Gastrocnemius medialis (tissue), 4 donors: ENCODE measurements around the gene KMT2A. TPM values are rescaled to one million over a fixed set of nuclear protein-coding genes. Genes with fewer than 3 reads are reported as not detected.
"Not testable (repeated sequence)": the region's sequence is repeated elsewhere in the genome, so short reads cannot be mapped to it uniquely, and the experiment has no call there.

ENCODE experiments used
- ATAC-seq, 2 donors: fragments of 150-250 bp; one replicate each; pipeline ENCODE4 v1.9.1; 2016
- DNase-seq, 2 donors: peaks; one replicate each; pipeline ENCODE4 v3.0.0-alpha.2; 2019
- H3K27ac ChIP-seq, 4 donors: fragments of 200-600 bp; sonication (generic); 1 replicate in 1 of 4; 2 replicates in 3 of 4; pipeline ENCODE4 v1.5.1; 2016 to 2018; ENCODE audit warnings: mild to moderate bottlenecking in 2 of 4, moderate library complexity in 1 of 4
- H3K27me3 ChIP-seq, 3 donors: fragments of 200-600 bp; sonication (generic) in 2 of 3; 1 replicate in 1 of 3; 2 replicates in 2 of 3; pipeline versions ENCODE4 v1.5.1 to v1.6.0; 2016 to 2019; ENCODE audit warnings: mild to moderate bottlenecking in 1 of 3, moderate library complexity in 1 of 3
- H3K36me3 ChIP-seq, 2 donors: fragments of 200-600 bp; sonication (generic) in 1 of 2; one replicate each; pipeline ENCODE4 v1.5.1; 2017 to 2018
- H3K4me1 ChIP-seq, 2 donors: fragments of 200-600 bp; sonication (generic) in 1 of 2; one replicate each; pipeline ENCODE4 v1.5.1; 2016 to 2017; ENCODE audit warnings: mild to moderate bottlenecking in 2 of 2
- H3K4me3 ChIP-seq, 4 donors: fragments of 200-600 bp; sonication (generic) in 3 of 4; 1 replicate in 1 of 4; 2 replicates in 3 of 4; pipeline ENCODE4 v1.5.1; 2016 to 2019; ENCODE audit warnings: mild to moderate bottlenecking in 2 of 4
- H3K9me3 ChIP-seq, 3 donors: fragments of 200-600 bp; sonication (generic) in 2 of 3; 1 replicate in 1 of 3; 2 replicates in 2 of 3; pipeline ENCODE4 v1.5.1; 2016 to 2019
- POLR2A ChIP-seq, 2 donors: fragments of 450-650 bp; IDR thresholded peaks; one replicate each; pipeline ENCODE4 v1.6.1; 2017; ENCODE audit warnings: antibody characterized with exemption in 2 of 2, mild to moderate bottlenecking in 2 of 2, moderate library complexity in 2 of 2
- in situ Hi-C, 4 donors: fragments of 200-750 bp; cut with MboI; loops; one replicate each; pipeline versions ENCODE4 v1.15.0 to v1.8.0; 2017; ENCODE audit warnings: low sequenced_read_pairs in 4 of 4
- intact Hi-C: fragments of 100-400 bp; cut with DNase I; formaldehyde crosslinking; loops from one replicate; pipeline ENCODE4 v1.15.1; 2023; ENCODE audit warnings: low total_unique reads
- total RNA-seq, 4 donors: library from RNA; depleted of rRNA; stranded (reverse); fragments of >200 nt; gene quantifications; one replicate each; pipeline versions ENCODE4 v1.1.0 to v1.2.3, GENCODE V29; 2016
- TF ChIP-seq, protein P1 (sequence below), 5 experiments: fragments of 450-650 bp in 3 of 5; fragments of 200-600 bp in 2 of 5; sonication (generic) in 2 of 5; IDR thresholded peaks in 4 of 5; conservative IDR thresholded peaks in 1 of 5; 1 replicate in 4 of 5; 2 replicates in 1 of 5; pipeline ENCODE4 v1.5.1; 2016 to 2019; ENCODE audit warnings: antibody characterized with exemption in 5 of 5, mild to moderate bottlenecking in 3 of 5, moderate library complexity in 3 of 5

The KMT2A gene
- total RNA-seq, 4 donors from 2014 or later, result 24.3 to 55.6 (median 27.9) TPM

DNA sequence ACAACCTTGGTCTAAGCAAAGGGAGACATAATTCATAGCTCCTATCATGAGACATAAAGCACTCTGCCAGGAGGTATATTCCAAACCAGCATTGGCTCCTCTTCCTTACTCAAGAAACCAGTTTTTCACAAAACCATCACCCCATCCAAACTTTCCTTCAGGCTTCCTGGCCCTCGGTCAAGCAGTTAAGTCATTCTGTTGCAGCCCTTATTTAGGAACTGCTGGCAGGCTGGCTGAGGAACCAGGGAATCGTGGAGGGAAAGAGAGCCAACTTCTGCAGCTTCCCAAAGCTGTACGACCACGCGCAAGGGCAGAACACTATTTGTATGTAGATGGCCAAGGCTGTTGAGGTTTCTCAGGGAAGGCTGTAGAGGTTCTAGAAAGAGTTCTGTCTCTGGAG, 128.8 kb downstream of the KMT2A start:
- in situ Hi-C loops, result no loop called here
- intact Hi-C loops, result loop anchor here (5.0 to 10.0 kb wide), 4 partner anchors 33 to 420 kb away; partner anchors contain the start of genes ATP5MG and TMEM25
- Histone ChIP-seq H3K9me3 (no peaks in the 10 kb centered on the region), H3K4me3 (peak overlapping the region; percentile 72 to 86 (median 78)), H3K4me1 (peaks cover 7% of the 10 kb centered on the region in 2 donors), H3K36me3 (peaks cover 0 to under 1% of the 10 kb centered on the region in 2 donors), H3K27ac (peak overlapping the region; percentile 38 to 85 (median 82)), H3K27me3 (no peaks in the 10 kb centered on the region)
- no peak for ATAC-seq
- no peak for DNase-seq
- no peak for TF ChIP-seq POLR2A (IDR thresholded peaks at IDR 0.05)
- TF ChIP-seq, protein P1, sequence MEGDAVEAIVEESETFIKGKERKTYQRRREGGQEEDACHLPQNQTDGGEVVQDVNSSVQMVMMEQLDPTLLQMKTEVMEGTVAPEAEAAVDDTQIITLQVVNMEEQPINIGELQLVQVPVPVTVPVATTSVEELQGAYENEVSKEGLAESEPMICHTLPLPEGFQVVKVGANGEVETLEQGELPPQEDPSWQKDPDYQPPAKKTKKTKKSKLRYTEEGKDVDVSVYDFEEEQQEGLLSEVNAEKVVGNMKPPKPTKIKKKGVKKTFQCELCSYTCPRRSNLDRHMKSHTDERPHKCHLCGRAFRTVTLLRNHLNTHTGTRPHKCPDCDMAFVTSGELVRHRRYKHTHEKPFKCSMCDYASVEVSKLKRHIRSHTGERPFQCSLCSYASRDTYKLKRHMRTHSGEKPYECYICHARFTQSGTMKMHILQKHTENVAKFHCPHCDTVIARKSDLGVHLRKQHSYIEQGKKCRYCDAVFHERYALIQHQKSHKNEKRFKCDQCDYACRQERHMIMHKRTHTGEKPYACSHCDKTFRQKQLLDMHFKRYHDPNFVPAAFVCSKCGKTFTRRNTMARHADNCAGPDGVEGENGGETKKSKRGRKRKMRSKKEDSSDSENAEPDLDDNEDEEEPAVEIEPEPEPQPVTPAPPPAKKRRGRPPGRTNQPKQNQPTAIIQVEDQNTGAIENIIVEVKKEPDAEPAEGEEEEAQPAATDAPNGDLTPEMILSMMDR (IDR thresholded peaks at IDR 0.05 in 4 of 5, conservative IDR thresholded peaks at IDR 0.05 in 1 of 5), result no peak

DNA sequence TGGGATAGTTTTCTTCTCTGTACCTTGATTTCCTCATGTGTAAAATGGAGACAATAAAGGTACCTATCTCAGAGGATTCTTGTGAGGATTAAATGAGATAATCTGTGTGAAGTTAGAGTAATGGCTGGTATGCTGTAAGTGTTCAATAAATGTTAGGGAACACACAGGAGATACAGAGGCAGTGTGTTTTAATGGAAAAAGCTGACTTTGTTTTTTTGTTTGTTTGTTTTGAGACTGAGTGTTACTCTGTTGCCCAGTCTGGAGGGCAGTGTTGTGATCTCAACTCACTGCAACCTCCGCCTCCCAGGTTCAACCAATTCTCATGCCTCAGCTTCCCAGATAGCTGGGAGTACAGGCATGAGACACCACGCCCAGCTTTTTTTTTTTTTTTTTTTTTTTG, 133.4 kb downstream of the KMT2A start:
- no peak for TF ChIP-seq POLR2A (IDR thresholded peaks at IDR 0.05)
- H3K27me3 ChIP-seq, result no peaks in the 10 kb centered on the region
- DNase-seq (no peak), ATAC-seq (no peak)
- intact Hi-C loops, result loop anchor here (5.0 to 10.0 kb wide), 4 partner anchors 37 to 425 kb away; partner anchors contain the start of genes ATP5MG and TMEM25
- no peaks in the 10 kb centered on the region for H3K36me3 ChIP-seq
- H3K4me1 ChIP-seq, result peaks cover 17 to 24% of the 10 kb centered on the region in 2 donors
- no peaks in the 10 kb centered on the region for H3K9me3 ChIP-seq
- in situ Hi-C loops, result no loop called here
- no peak overlapping the region for H3K4me3 ChIP-seq
- no peak overlapping the region for H3K27ac ChIP-seq

DNA sequence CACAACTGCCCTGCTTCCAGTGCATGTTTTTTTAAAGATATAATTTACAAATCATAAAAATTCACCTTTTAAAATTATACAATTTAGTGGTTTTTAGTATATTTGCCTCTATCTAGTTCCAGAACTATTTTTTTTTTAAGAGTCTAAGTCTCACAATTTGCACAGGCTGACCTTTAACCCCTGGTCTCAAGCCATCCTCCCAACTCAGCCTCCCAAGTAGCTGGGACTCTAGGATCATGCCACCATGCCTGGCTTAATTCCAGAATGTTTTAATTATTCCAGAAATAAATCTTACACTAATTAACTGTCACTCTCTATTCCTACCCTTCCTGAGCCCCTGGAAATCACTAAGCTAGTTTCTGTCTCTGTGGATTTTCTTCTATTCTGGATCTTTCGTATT, 134.5 kb downstream of the KMT2A start:
- in situ Hi-C loops, result no loop called here
- TF ChIP-seq, protein P1 (IDR thresholded peaks at IDR 0.05 in 4 of 5, conservative IDR thresholded peaks at IDR 0.05 in 1 of 5), result no peak
- no peak for TF ChIP-seq POLR2A (IDR thresholded peaks at IDR 0.05)

DNA sequence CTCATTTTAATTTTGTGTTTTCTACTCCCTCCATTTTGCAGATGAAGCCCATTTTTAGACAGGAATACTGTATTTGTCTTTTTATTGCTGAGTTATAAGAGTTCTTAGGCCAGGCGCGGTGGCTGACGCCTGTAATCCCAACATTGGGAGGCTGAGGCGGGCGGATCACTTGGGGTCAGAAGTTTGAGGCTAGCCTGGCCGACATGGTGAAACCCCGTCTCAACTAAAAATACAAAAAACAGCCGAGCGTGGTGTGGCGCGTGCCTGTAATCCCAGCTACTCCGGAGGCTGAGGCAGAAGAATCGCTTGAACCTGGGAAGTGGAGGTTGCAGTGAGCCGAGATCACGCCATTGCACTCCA, 135.4 kb downstream of the KMT2A start:
- H3K9me3 ChIP-seq, in situ Hi-C loops, H3K27me3 ChIP-seq, H3K36me3 ChIP-seq, intact Hi-C loops: not testable (repeated sequence)
- Histone ChIP-seq H3K4me3 (peak overlapping the region; percentile 79 to 99 (median 99)), H3K4me1 (peaks cover 25 to 37% of the 10 kb centered on the region in 2 donors), H3K27ac (peak overlapping the region; percentile 90 to 99 (median 99))
- DNase-seq, result peak in 1 of 2 donors; percentile 25
- ATAC-seq, result peak in 1 of 2 donors; percentile 26

More for the DNA sequence above, 134.5 kb downstream of the KMT2A start:
- no peaks in the 10 kb centered on the region for H3K27me3 ChIP-seq
- DNase-seq (no peak), ATAC-seq (no peak)
- H3K4me3 ChIP-seq, result no peak overlapping the region
- peak overlapping the region in 1 of 4 donors; percentile 99 for H3K27ac ChIP-seq
- H3K4me1 ChIP-seq, result peaks cover 21 to 29% of the 10 kb centered on the region in 2 donors
- intact Hi-C loops, result no loop called here
- H3K36me3 ChIP-seq, result no peaks in the 10 kb centered on the region
- no peaks in the 10 kb centered on the region for H3K9me3 ChIP-seq

DNA sequence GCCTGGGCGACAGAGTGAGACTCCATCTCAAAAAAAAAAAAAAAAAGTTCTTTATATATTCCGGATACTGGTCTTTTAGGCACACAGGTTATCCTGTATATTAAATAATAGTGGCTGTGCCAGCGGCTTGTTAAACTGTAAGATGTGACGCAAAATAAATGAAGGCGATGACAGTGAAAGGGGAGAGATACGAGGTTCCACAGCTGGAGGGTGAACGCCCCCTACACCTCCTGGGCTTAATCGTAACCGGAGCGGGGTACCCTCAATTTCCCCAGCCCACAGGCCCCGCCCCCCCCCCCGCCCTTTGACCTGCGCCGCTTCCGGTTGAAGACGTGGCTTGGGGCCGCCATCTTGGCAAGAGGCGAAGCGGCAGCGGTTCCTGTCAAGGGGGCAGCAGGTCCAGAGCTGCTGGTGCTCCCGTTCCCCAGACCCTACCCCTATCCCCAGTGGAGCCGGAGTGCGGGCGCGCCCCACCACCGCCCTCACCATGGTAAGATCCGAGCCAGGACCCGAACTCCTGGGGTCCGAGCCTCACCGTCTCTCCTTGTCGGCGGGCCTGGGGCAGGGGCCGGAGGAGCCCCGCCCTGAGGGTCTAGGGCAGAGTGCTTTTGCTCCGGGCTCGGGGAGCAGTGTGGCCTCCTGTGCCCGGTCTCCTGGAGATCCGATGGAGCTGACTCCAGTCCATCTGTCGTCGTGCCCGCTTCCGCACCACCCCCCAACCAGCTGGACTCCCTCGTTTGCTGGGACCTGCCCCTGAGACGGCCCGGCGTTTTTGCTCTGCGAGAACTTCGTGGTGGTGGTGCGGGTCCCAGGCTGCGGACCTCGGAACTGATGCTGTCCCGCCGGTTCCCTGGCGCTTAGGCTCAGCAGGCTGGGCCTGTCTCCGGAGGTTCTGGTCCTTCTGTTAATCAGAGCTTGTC, 136.0 kb downstream of the KMT2A start, which contains the start of gene ARCN1:
ARCN1 (plus strand) TSS at position 349 of the 920 bp plus-strand sequence; CDS start at position 488, 139 bp downstream.
- H3K4me1 ChIP-seq, result peaks cover 26 to 44% of the 10 kb centered on the region in 2 donors
- intact Hi-C loops (no loop called here), in situ Hi-C loops (no loop called here)
- H3K36me3 ChIP-seq, result no peaks in the 10 kb centered on the region
- H3K9me3 ChIP-seq, result no peaks in the 10 kb centered on the region
- peak; percentile 90 to 94 for ATAC-seq
- TF ChIP-seq POLR2A (IDR thresholded peaks at IDR 0.05), result peak; percentile 55 to 69
- TF ChIP-seq, protein P1 (IDR thresholded peaks at IDR 0.05 in 4 of 5, conservative IDR thresholded peaks at IDR 0.05 in 1 of 5), result no peak
- peak within 1 kb of the TSS; percentile 90 to 99 (median 99) for H3K27ac ChIP-seq
- H3K4me3 ChIP-seq, result peak within 1 kb of the TSS; percentile 79 to 99 (median 99)
- H3K27me3 ChIP-seq, result no peaks in the 10 kb centered on the region
- peak; percentile 63 to 72 for DNase-seq
